Lower lobe of right lung (tissue), 2 donors: ENCODE results near the gene COX14. TPM values are rescaled to one million over a fixed set of nuclear protein-coding genes. Genes with fewer than 3 reads are reported as not detected.
"Not testable (repeated sequence)": the region's sequence is repeated elsewhere in the genome, so short reads cannot be mapped to it uniquely, and the experiment has no call there.

Experiments used
- ATAC-seq, 2 donors: fragments of 200-7000 bp; cut with Tn5 transposase; one replicate each; pipeline ENCODE4 v1.9.1; 2020 to 2022; ENCODE audit warnings: mild to moderate bottlenecking in 2 of 2, moderate library complexity in 2 of 2
- DNase-seq: peaks from one replicate; pipeline ENCODE4 v3.0.0-alpha.2; 2020
- H3K27ac ChIP-seq: fragments of 200-600 bp; one replicate; pipeline ENCODE4 v1.8.0; 2022
- H3K27me3 ChIP-seq: fragments of 200-600 bp; one replicate; pipeline ENCODE4 v1.8.0; 2022; ENCODE audit warnings: low read depth
- H3K36me3 ChIP-seq: fragments of 200-600 bp; one replicate; pipeline ENCODE4 v1.8.0; 2022; ENCODE audit warnings: mild to moderate bottlenecking
- H3K4me1 ChIP-seq: fragments of 200-600 bp; one replicate; pipeline ENCODE4 v1.8.0; 2022
- H3K4me3 ChIP-seq: fragments of 200-600 bp; one replicate; pipeline ENCODE4 v1.8.0; 2022; ENCODE audit warnings: mild to moderate bottlenecking
- H3K9me3 ChIP-seq: fragments of 200-600 bp; one replicate; pipeline ENCODE4 v1.8.0; 2022
- CTCF ChIP-seq: fragments of 200-600 bp; IDR thresholded peaks from one replicate; pipeline ENCODE4 v1.8.0; 2022; ENCODE audit warnings: antibody characterized with exemption, mild to moderate bottlenecking
- intact Hi-C: fragments of 100-400 bp; cut with DNase I; formaldehyde crosslinking; loops from one replicate; pipeline ENCODE4 v1.11.0; 2022
- total RNA-seq: library from RNA; stranded (reverse); fragmentation: NEBNext Ultra II Directional; extraction: Animal tissue kit (Norgen Biotek cat#: 25700); gene quantifications from one replicate; pipeline ENCODE4 v1.2.1, GENCODE V29; 2021
- donor health status: DM: no; HTN: yes; CAD: no; lungs with severe emphysema.

Gene COX14
- total RNA-seq, 1 donor from 2014 or later: 68.0 TPM

- no peak for ATAC-seq
- no peaks in the 10 kb centered on the region for H3K36me3 ChIP-seq
- H3K9me3 ChIP-seq: no peaks in the 10 kb centered on the region
- no peaks in the 10 kb centered on the region for H3K27me3 ChIP-seq
- peak; percentile 23 for DNase-seq
- H3K4me1 ChIP-seq: peaks cover 6% of the 10 kb centered on the region
- intact Hi-C loops: no loop called here
- TF ChIP-seq CTCF: no peak
- H3K4me3 ChIP-seq: no peak overlapping the region
- H3K27ac ChIP-seq: no peak overlapping the region
Observed at GRCh38 chr12:50081096-50081808, 30.8 kb upstream of the COX14 start.

GRCh38 chr12:50082644-50083043 is 29.4 kb upstream of the COX14 start:
- Histone ChIP-seq H3K9me3 (no peaks in the 10 kb centered on the region), H3K27ac (no peak overlapping the region), H3K4me3 (no peak overlapping the region), H3K4me1 (peaks cover 6% of the 10 kb centered on the region), H3K36me3 (peaks cover 12% of the 10 kb centered on the region), H3K27me3 (no peaks in the 10 kb centered on the region)
- ATAC-seq (no peak), DNase-seq (no peak)
- intact Hi-C loops: no loop called here
- no peak for TF ChIP-seq CTCF

- ATAC-seq (no peak), DNase-seq (peak; percentile 17)
- peaks cover 6% of the 10 kb centered on the region for H3K4me1 ChIP-seq
- TF ChIP-seq CTCF: no peak
- intact Hi-C loops: no loop called here
- H3K27ac ChIP-seq: no peak overlapping the region
- no peaks in the 10 kb centered on the region for H3K9me3 ChIP-seq
- H3K36me3 ChIP-seq: peaks cover 19% of the 10 kb centered on the region
- H3K4me3 ChIP-seq: no peak overlapping the region
- no peaks in the 10 kb centered on the region for H3K27me3 ChIP-seq
Observed at GRCh38 chr12:50083301-50083700, 28.7 kb upstream of the COX14 start.

- H3K9me3 ChIP-seq, DNase-seq, H3K27me3 ChIP-seq, ATAC-seq, intact Hi-C loops: not testable (repeated sequence)
- Histone ChIP-seq H3K4me1 (peaks cover 13% of the 10 kb centered on the region), H3K4me3 (peak overlapping the region; percentile 69), H3K36me3 (peaks cover 30% of the 10 kb centered on the region), H3K27ac (peak overlapping the region; percentile 94)
Observed at GRCh38 chr12:50084409-50084774, 27.6 kb upstream of the COX14 start.

- peak; percentile 43 for TF ChIP-seq CTCF
- Histone ChIP-seq H3K9me3 (no peaks in the 10 kb centered on the region), H3K4me3 (peak within 1 kb of the TSS; percentile 69), H3K27me3 (no peaks in the 10 kb centered on the region), H3K4me1 (peaks cover 13% of the 10 kb centered on the region), H3K27ac (peak within 1 kb of the TSS; percentile 94), H3K36me3 (peaks cover 36% of the 10 kb centered on the region)
- ATAC-seq: peak; percentile 93 to 96
- intact Hi-C loops: no loop called here
- DNase-seq: peak; percentile 93
Observed at GRCh38 chr12:50084775-50085614, 27.0 kb upstream of the COX14 start, which contains the start of gene SMARCD1. SMARCD1 (plus strand) TSS chr12:50085342; CDS start chr12:50085370, 28 bp downstream.

- Histone ChIP-seq H3K27me3 (no peaks in the 10 kb centered on the region), H3K4me1 (peaks cover 13% of the 10 kb centered on the region), H3K27ac (peak overlapping the region; percentile 94), H3K4me3 (peak overlapping the region; percentile 69), H3K9me3 (no peaks in the 10 kb centered on the region), H3K36me3 (peaks cover 42% of the 10 kb centered on the region)
- no peak for TF ChIP-seq CTCF
- intact Hi-C loops: no loop called here
- no peak for DNase-seq
- ATAC-seq: no peak
Observed at GRCh38 chr12:50085615-50086072, 26.4 kb upstream of the COX14 start.
